SH-SY5Y (cell line): ENCODE results near the gene DOCK4.

ENCODE experiments used
- GATA2 ChIP-seq: IDR thresholded peaks from 2 replicates; pipeline ENCODE4 v1.6.1; 2011; ENCODE audit warnings: mild to moderate bottlenecking, low read depth, low read length
- GATA3 ChIP-seq: IDR thresholded peaks from 2 replicates; pipeline ENCODE4 v1.6.1; 2011; ENCODE audit warnings: low read depth, mild to moderate bottlenecking, low read length, moderate library complexity

- no peak for TF ChIP-seq GATA2
- no peak for TF ChIP-seq GATA3
Measured at GRCh38 chr7:111747718-111748117, 458.5 kb downstream of the DOCK4 start.
